Right lobe of liver (tissue), 4 donors: ENCODE data around the gene OR9Q1.

ENCODE experiments used
- CTCF ChIP-seq, 4 donors: fragments of 200-600 bp in 3 of 4; fragments of 450-650 bp in 1 of 4; IDR thresholded peaks; one replicate each; pipeline versions ENCODE4 v1.5.1 to v1.8.0; 2016 to 2022; ENCODE audit warnings: antibody characterized with exemption in 4 of 4, mild to moderate bottlenecking in 2 of 4
- POLR2A ChIP-seq: fragments of 450-650 bp; IDR thresholded peaks from one replicate; pipeline ENCODE4 v1.6.1; 2017; ENCODE audit warnings: antibody characterized with exemption, mild to moderate bottlenecking
- donor health status: DM: no; HTN: no; CAD: no.
- donor health status: DM: no; HTN: no; CAD: no.
- donor health status: DM: no; HTN: yes; CAD: no.

GRCh38 chr11:58164389-58164788 is 140.7 kb downstream of the OR9Q1 start:
- no peak for TF ChIP-seq CTCF (IDR thresholded peaks at IDR 0.05)
- TF ChIP-seq POLR2A: no peak
